Umbilical cord (tissue), 2 donors: ENCODE data around the gene KCNT2. TPM values are rescaled to one million over a fixed set of nuclear protein-coding genes. Genes with fewer than 3 reads are reported as not detected.
"Not testable (repeated sequence)": the region's sequence is repeated elsewhere in the genome, so short reads cannot be mapped to it uniquely, and the experiment has no call there.

Experiments
- DNase-seq: peaks from one replicate; pipeline ENCODE4 v3.0.0-alpha.2; 2015; ENCODE audit warnings: low spot score
- total RNA-seq: library from RNA; depleted of rRNA; stranded (reverse); fragments of >200 nt; gene quantifications from one replicate; pipeline ENCODE4 v1.2.3, GENCODE V29; 2014; ENCODE audit warnings: low replicate concordance; ENCODE audit not compliant: insufficient read depth

Gene KCNT2
- total RNA-seq, 1 donor from 2014 or later: 3.4 TPM

DNA sequence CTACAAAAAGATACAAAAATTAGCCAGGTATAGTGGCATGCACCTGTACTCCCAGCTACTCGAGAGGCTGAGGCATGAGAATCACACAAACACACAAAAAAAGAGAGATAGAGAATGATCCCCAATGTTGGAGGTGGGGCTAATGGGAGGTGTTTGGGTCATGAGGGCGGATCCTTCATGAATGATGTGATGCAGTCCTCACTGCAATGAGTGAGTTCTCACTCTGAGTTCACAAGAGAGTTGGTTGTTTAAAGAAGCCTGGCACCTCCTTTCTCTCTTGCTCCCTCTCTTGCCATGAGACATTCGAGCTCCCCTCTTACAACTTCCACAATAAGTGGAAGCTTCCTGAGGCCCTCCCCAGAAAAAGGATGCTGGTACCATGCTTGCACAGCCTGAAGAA lies 17.3 kb downstream of the KCNT2 start:
- no peak for DNase-seq

- no peak for DNase-seq
Observed at GRCh38 chr1:196590012-196590708, 18.1 kb downstream of the KCNT2 start.

DNA sequence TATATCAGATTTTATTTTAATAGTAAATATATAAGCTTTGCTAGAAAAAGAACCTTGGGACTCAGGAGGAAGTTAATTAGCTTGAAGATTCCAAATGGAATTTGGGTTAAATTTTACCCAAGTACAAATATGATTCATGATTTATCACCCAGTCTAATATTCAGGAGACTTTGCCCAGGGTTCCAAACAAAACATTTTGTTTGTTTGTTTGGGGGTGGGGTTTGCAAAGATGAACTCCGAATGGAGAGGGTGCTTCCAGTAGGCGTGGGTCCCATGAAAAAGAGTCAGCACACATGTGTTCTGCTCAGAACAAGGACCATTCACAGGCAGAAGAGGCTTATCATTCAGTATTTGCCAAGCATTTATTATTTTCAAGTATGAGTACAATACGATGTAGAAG lies 23.5 kb downstream of the KCNT2 start:
- DNase-seq: no peak

- no peak for DNase-seq
Observed at GRCh38 chr1:196577386-196577785, 30.9 kb downstream of the KCNT2 start.

- no peak for DNase-seq
Observed at GRCh38 chr1:196573226-196573625, 35.0 kb downstream of the KCNT2 start.

- DNase-seq: no peak
Observed at GRCh38 chr1:196567238-196567637, 41.0 kb downstream of the KCNT2 start.

GRCh38 chr1:196563768-196564167 lies 44.5 kb downstream of the KCNT2 start:
- DNase-seq: no peak

DNA sequence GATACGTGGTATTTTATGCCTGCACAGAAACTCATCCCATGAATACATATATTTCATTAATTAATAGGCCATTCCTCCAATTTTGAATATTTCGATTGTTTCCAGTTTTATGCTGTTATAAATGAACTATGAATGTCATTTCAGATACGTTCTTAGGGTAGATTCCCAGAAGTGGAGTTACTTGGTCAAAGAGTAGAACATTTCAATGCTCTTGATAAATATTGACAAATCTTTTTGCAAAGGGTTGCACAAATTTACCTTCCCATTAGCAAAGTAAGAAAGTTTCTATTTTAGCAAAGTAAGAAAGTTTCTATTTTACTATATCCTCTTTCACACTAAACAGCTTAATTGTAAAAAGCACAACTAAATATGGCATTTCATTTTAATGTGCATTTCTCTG lies 48.9 kb downstream of the KCNT2 start:
- DNase-seq: no peak

DNA sequence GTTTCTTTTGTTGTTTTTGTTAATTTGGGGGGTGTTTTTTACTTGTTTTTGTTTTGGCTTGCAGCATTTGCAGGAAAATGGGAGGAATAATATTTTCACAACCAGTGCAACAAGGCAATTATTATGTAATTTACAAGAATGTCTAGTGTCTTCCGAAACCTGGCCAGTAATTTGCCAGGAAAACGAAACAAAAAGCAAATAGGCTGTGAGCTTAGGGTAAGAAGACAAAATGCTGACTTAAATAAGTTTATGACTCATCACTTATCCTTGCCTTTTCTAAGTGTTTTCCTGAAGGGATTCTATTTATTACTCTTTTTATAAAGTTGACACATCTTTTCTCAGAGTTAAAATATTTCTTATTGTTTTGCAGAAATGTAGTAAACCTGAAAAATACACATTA lies 49.8 kb downstream of the KCNT2 start:
- peak; percentile 12 for DNase-seq

- no peak for DNase-seq
Observed at GRCh38 chr1:196557797-196558196, 50.4 kb downstream of the KCNT2 start.

- DNase-seq: no peak
Observed at GRCh38 chr1:196550731-196551130, 57.5 kb downstream of the KCNT2 start.

DNA sequence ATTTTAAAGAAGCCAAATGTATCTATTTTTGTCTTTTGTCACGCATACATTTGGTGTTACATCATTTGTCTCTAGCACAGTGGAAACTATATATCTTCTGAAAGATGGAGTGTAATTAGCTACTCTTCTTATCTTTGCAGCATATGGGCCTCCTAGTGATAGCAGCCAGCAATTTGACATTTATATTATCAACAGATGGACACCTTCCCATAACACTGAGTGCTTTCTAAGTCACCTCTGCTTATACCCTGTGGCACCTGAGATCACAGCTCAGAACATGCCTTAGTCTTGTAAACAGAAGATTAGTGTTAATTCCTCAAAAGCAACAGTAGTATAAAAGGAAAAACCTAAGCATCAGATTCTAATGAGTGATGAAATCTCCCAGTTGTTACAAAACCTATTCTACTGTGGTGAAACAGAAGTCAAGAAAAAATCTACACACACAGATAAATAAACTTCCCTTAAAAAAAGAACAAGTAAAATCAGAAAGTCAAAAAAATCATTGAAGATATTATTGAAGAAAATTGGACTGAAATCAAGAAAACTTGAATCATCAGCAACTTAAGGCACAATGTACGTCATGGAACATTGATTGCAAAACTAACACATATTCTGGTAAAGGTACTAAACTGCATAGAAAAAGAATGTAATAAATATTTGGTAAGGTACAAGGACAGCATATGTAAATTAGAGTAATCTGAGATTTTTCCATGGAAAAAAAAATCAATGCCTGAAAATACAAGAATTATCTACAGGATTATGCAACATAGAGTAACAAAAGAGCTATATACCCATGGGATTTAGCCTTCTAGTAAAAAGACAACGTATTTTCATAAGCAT lies 61.7 kb downstream of the KCNT2 start:
- no peak for DNase-seq

DNA sequence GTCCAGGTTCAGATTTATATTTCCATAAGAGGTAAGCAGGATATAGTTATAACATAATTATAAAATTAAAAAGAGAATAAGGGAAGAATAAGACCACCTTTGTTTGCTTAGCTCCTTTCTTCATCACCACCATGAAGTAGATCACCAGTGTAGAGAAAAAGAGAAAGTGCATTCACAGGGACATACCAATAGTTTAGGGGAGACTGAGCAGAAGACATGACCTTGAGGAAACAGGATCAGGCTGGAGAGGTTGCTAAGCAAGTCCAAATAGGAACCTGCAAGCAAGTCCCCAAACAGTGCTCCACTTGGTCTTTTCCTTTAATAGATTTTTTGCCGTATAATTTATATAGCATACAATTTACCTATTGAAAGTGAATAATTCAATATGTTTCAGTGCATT lies 63.0 kb downstream of the KCNT2 start:
- no peak for DNase-seq

- DNase-seq: no peak
Observed at GRCh38 chr1:196544617-196545016, 63.6 kb downstream of the KCNT2 start.

GRCh38 chr1:196543833-196544232 lies 64.4 kb downstream of the KCNT2 start:
- DNase-seq: no peak

- DNase-seq: no peak
Observed at GRCh38 chr1:196538473-196538872, 69.8 kb downstream of the KCNT2 start.

DNA sequence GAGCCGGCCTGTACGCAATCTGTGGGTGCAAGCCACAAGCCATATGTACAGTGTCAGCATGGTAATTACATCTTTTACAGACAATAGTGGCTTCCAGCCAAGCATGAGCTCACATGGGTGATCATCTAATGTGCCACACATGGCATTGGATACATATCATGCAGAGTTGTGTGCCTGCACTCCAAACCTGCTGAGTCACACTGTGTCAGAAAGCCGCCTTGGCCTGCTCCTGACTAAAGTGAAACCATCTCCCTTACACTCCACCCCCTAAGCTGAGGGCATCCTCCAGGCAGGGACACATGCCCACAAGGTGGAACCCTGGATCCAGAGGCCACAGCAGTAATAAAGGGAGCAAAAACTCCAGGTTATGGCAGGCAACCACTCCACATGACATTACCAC lies 72.5 kb downstream of the KCNT2 start:
- no peak for DNase-seq

DNA sequence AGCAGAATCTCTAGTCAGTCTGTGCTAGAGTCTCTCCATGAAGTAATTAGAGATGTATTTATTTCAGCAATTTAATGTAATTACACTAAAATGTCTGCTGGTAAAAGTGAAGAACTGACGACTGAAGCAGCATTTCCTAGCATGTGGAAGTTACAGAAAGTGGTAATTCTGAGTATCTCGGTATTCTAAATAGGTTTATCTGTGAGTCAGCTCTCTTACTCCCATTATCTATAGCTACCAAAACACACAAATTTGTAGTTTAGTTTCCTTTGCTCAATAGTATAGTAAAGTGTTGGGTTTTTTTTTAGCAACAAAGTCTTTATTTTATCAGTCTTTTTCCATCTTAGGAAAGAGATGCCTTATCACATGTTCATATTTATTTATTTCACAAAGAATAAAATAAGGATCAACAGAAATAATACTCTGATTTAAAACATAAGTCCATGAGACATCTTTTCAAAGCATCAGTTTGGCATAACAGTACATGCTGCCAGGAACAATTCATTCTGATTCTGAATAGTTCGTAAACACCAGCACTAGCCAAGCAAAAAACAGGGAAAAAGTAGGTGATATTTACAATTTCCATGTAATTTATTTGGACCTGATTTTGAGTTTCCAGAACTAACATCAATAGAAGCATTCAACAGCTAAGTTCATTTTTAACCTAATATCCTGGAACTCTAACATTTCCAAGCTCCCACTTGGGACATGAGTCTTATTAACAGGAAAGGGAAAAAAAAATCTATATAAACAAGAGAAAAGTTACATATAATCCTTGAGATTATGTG lies 76.3 kb downstream of the KCNT2 start:
- no peak for DNase-seq

GRCh38 chr1:196527919-196528318 lies 80.3 kb downstream of the KCNT2 start:
- no peak for DNase-seq

DNA sequence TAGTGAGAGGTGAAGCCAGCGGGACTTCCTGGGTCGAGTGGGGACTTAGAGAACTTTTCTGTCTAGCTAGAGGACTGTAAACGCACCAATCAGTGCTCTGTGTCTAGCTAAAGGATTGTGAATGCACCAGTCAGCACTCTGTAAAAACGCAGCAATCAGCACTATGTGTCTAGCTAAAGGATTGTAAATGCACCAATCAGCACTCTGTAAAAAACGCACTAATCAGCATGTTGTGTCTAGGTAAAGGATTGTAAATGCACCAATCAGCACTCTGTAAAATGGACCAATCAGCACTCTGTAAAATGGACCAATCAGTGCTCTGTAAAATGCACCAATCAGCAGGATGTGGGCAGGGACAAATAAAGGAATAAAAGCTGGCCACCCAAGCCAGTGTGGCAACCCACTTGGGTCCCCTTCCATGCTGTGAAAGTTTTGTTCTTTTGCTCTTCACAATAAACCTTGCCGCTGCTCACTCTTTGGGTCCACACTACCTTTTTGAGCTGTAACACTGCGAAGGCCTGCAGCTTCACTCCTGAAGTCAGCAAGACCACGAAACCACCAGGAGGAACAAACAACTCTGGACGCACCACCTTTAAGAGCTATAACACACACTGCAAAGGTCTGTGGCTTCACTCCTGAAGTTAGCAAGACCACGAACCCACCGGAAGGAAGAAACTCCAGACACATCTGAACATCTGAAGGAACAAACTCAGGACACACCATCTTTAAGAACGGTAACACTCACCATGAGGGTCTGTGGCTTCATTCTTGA lies 85.5 kb downstream of the KCNT2 start:
- DNase-seq: not testable (repeated sequence)

DNA sequence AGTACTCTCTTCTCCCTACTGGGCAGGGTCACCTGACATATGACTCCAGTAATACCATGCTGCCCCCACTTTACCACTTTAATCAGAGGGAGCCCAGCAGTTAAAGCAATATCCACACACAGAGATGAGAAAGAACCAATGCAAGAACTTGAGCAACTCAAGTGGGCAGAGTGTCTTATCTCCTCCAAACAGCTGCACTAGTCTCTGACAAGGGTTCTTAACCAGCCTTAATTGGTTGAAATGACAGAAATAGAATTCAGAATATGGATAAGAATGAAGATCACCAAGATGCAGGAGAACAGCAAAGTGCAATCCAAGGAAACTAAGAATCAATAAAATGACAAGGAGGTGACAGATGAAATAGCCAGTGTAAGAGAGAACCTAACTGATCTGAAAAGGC lies 91.0 kb downstream of the KCNT2 start:
- no peak for DNase-seq

DNA sequence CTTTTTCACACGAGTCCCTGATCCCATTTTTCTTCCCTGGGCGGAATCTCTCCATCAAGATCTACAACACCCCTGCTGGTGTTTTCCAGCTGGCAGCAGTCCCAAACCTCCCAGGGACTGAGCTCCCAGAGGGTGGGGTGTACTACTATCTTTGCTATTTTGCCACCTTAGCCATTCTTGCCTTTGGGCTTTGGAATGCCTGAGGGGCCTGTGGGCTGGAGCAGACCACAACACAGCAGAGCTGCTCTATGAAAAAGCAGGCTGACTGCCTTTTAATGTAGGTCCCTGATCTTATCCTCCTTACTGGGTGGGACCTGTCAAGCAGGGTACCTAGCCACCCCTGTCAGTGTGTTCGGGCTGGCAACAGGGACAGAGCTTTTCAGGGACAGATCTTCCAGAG lies 91.9 kb downstream of the KCNT2 start:
- no peak for DNase-seq
